ENCODE results near the gene PCNX3.

The PCNX3 gene

DNA sequence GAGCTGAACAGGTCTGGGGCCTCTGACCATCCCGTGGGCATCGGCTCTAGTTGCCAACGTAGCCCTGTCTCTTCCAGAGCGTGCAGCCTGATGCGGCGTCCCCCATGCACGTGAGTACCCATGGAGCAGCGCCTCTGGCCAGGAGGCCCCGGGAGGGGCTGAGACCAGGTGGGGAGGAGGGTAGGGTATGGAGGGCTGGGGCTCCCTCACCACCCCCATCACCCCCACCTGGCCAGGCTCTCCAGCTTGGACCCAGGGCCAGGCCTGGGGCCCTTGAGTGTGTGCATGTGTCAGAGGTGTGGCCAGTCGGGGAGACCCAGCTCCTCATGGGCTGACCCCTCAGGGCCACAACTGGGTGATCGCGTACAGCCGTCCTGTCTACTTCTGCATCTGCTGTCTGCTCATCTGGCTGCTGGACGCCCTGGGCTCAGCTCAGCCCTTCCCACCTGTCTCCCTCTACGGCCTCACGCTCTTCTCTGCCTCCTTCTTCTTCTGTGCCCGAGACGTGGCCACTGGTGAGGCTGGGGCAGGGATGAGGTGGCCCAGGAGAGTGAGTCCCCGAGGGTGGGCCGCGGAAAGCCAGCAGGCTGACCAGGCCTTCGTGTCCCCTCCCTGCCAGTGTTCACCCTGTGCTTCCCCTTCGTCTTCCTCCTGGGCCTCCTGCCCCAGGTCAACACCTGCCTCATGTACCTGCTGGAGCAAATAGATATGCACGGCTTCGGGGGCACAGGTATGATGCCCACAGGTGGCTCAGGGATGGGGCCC lies 8.5 kb downstream of the PCNX3 start:
- DNase-seq (ENCODE audit: low read depth) = no peak
- no peak for TF ChIP-seq CTCF (IDR thresholded peaks at IDR 0.05; ENCODE audit: control insufficient read depth, insufficient read depth, low read depth, low read length, missing control alignments)
- no peak overlapping the region for H3K4me3 ChIP-seq (ENCODE audit: control insufficient read depth, low read depth, low read length)

- TF ChIP-seq CTCF (IDR thresholded peaks at IDR 0.05; ENCODE audit: control insufficient read depth, insufficient read depth, low read depth, low read length, missing control alignments) = no peak
- DNase-seq (ENCODE audit: low read depth) = no peak
- H3K4me3 ChIP-seq (ENCODE audit: control insufficient read depth, low read depth, low read length) = no peak overlapping the region
Observed at GRCh38 chr11:65624931-65625627, 9.5 kb downstream of the PCNX3 start.

- peak; percentile 50 for TF ChIP-seq CTCF (IDR thresholded peaks at IDR 0.05; ENCODE audit: control insufficient read depth, insufficient read depth, low read depth, low read length, missing control alignments)
Observed at GRCh38 chr11:65625628-65626342, 10.2 kb downstream of the PCNX3 start.

DNA sequence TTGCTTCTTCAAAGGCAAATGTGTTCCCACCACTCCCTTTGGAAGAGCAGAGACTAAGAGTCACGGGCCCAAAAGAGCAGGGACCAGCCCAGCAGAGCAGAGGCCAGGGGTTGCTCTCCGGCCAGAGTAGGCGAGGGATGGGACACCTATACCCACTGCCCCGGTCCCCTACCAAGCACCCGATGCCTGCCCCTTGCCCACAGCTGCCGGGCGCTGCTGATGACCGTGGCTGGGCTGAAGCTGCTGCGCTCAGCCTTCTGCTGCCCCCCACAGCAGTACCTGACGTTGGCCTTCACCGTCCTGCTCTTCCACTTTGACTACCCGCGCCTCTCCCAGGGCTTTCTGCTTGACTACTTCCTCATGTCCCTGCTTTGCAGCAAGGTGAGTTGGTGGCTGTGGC lies 11.6 kb downstream of the PCNX3 start:
- TF ChIP-seq CTCF (IDR thresholded peaks at IDR 0.05; ENCODE audit: control insufficient read depth, insufficient read depth, low read depth, low read length, missing control alignments) = no peak
- no peak overlapping the region for H3K4me3 ChIP-seq (ENCODE audit: control insufficient read depth, low read depth, low read length)
- DNase-seq (ENCODE audit: low read depth) = no peak

More at GRCh38 chr11:65625628-65626342, 10.2 kb downstream of the PCNX3 start:
- no peak for DNase-seq (ENCODE audit: low read depth)
- no peak overlapping the region for H3K4me3 ChIP-seq (ENCODE audit: control insufficient read depth, low read depth, low read length)

- H3K4me3 ChIP-seq (ENCODE audit: control insufficient read depth, low read depth, low read length) = no peak overlapping the region
- no peak for DNase-seq (ENCODE audit: low read depth)
- no peak for TF ChIP-seq CTCF (IDR thresholded peaks at IDR 0.05; ENCODE audit: control insufficient read depth, insufficient read depth, low read depth, low read length, missing control alignments)
Observed at GRCh38 chr11:65629579-65629978, 14.0 kb downstream of the PCNX3 start.

- DNase-seq (ENCODE audit: low read depth) = no peak
- TF ChIP-seq CTCF (IDR thresholded peaks at IDR 0.05; ENCODE audit: control insufficient read depth, insufficient read depth, low read depth, low read length, missing control alignments) = no peak
- no peak overlapping the region for H3K4me3 ChIP-seq (ENCODE audit: control insufficient read depth, low read depth, low read length)
Observed at GRCh38 chr11:65630215-65630614, 14.6 kb downstream of the PCNX3 start.

Measured in AG09309 (cell line).